ENCODE data around the gene MBNL1.
"Not testable (repeated sequence)": the region's sequence is repeated elsewhere in the genome, so short reads cannot be mapped to it uniquely, and the experiment has no call there.

DNA sequence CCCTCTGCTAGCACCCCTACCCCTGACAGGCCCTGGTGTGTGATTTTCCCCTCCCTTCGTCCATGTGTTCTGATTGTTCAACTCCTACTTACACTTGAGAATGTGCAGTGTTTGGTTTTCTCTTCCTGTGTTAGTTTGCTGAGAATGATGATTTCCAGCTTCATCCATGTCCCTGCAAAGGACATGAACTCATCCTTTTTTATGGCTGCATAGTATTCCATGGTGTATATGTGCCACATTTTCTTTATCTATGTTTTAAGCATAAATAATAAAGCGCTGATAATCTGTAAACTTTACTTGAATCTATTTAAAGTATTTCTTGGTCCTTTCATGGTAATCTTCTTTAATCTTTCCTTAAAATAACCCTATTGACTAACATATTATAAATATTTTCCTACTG lies 128.6 kb downstream of the MBNL1 start:
- TF ChIP-seq, protein P1, sequence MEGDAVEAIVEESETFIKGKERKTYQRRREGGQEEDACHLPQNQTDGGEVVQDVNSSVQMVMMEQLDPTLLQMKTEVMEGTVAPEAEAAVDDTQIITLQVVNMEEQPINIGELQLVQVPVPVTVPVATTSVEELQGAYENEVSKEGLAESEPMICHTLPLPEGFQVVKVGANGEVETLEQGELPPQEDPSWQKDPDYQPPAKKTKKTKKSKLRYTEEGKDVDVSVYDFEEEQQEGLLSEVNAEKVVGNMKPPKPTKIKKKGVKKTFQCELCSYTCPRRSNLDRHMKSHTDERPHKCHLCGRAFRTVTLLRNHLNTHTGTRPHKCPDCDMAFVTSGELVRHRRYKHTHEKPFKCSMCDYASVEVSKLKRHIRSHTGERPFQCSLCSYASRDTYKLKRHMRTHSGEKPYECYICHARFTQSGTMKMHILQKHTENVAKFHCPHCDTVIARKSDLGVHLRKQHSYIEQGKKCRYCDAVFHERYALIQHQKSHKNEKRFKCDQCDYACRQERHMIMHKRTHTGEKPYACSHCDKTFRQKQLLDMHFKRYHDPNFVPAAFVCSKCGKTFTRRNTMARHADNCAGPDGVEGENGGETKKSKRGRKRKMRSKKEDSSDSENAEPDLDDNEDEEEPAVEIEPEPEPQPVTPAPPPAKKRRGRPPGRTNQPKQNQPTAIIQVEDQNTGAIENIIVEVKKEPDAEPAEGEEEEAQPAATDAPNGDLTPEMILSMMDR (IDR thresholded peaks at IDR 0.05), result not testable (repeated sequence)
- TF ChIP-seq POLR2A (IDR thresholded peaks at IDR 0.05), result not testable (repeated sequence)

Data from testis (tissue), 2 donors.